IPS-20b (cell line): ENCODE measurements around the gene SASH1.
"Not testable (repeated sequence)": the region's sequence is repeated elsewhere in the genome, so short reads cannot be mapped to it uniquely, and the experiment has no call there.

Source experiments
- H3K27ac ChIP-seq: one replicate; pipeline ENCODE4 v1.5.1; 2013; ENCODE audit warnings: low read length
- H3K27me3 ChIP-seq: 2 replicates; pipeline ENCODE4 v1.6.1; 2013; ENCODE audit warnings: mild to moderate bottlenecking, low read length, inconsistent platforms; ENCODE audit not compliant: insufficient read depth
- H3K36me3 ChIP-seq: 2 replicates; pipeline ENCODE4 v1.6.1; 2013; ENCODE audit warnings: low read depth, mild to moderate bottlenecking, inconsistent platforms, low read length, moderate library complexity; ENCODE audit not compliant: insufficient read depth
- H3K4me1 ChIP-seq: 2 replicates; pipeline ENCODE4 v1.6.1; 2013; ENCODE audit warnings: mild to moderate bottlenecking, control low read depth, inconsistent platforms, low read length, moderate library complexity; ENCODE audit not compliant: insufficient read depth
- H3K4me3 ChIP-seq: 2 replicates; pipeline ENCODE4 v1.5.1; 2013; ENCODE audit warnings: mild to moderate bottlenecking, low read length, inconsistent platforms
- H3K9ac ChIP-seq: 2 replicates; pipeline ENCODE4 v1.6.1; 2013; ENCODE audit warnings: low read depth, mild to moderate bottlenecking, inconsistent platforms, low read length, moderate library complexity
- H3K9me3 ChIP-seq: 2 replicates; pipeline ENCODE4 v1.6.1; 2013; ENCODE audit warnings: mild to moderate bottlenecking, low read depth, low read length, inconsistent platforms; ENCODE audit not compliant: insufficient read depth

The SASH1 gene

DNA sequence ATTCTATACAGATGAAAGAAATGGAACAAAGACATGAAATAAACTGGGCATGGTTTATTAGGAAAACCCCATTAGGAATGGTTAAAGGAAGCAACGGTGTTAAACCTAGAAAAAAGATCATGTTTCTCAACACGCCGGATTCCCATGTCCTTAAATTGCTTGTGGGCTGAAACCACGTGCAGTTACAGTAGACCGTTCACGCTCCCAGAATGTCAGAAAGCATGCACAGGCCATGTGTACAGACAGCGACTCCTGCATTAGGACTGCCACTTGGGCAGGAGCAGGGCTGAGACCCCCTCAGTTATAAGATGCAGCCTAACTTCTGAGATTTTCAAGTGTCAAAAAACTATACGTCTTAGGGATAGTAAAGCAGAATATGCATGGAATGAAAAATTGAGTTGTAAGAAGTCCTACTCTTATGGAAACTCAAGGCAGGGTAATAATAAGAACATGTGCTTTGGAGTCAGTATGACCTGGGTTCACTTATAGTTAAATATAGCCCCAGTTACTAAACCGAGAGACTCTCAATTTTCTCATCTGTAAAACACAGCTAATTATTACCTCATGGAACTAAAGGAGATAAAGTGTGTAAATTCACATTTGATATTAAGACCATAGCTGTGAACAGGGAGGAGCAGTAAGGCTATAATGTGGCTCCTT lies 230.2 kb downstream of the SASH1 start:
- H3K4me3 ChIP-seq: no peak overlapping the region
- H3K27me3 ChIP-seq: no peaks in the 10 kb centered on the region
- no peak overlapping the region for H3K27ac ChIP-seq
- H3K9ac ChIP-seq: no peak overlapping the region
- no peaks in the 10 kb centered on the region for H3K9me3 ChIP-seq
- peaks cover 4% of the 10 kb centered on the region; the same call in 1 of the 2 replicates for H3K4me1 ChIP-seq
- H3K36me3 ChIP-seq: no peaks in the 10 kb centered on the region

DNA sequence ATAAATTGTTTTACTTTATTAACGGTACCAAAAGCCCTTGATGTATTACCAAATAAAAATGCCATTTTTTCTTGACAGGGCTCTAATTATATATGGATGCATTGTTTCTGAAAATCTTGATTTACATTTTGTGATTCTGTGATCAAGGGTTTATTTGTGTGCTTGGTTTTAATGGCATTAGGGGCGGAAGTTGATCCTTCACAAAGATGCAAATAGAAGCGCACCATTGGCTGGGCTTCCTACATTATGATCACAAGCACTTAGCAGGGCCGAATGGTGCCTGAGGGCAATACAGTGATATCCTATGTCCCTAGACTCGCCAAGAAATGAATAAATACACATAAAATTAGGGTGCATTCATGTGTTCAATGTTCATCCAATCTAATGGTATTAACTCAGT lies 231.3 kb downstream of the SASH1 start:
- H3K36me3 ChIP-seq: no peaks in the 10 kb centered on the region
- H3K9me3 ChIP-seq: no peaks in the 10 kb centered on the region
- peaks cover 7% of the 10 kb centered on the region; the same call in 1 of the 2 replicates for H3K4me1 ChIP-seq
- H3K27me3 ChIP-seq: no peaks in the 10 kb centered on the region
- no peak overlapping the region for H3K9ac ChIP-seq
- no peak overlapping the region for H3K4me3 ChIP-seq
- H3K27ac ChIP-seq: no peak overlapping the region

DNA sequence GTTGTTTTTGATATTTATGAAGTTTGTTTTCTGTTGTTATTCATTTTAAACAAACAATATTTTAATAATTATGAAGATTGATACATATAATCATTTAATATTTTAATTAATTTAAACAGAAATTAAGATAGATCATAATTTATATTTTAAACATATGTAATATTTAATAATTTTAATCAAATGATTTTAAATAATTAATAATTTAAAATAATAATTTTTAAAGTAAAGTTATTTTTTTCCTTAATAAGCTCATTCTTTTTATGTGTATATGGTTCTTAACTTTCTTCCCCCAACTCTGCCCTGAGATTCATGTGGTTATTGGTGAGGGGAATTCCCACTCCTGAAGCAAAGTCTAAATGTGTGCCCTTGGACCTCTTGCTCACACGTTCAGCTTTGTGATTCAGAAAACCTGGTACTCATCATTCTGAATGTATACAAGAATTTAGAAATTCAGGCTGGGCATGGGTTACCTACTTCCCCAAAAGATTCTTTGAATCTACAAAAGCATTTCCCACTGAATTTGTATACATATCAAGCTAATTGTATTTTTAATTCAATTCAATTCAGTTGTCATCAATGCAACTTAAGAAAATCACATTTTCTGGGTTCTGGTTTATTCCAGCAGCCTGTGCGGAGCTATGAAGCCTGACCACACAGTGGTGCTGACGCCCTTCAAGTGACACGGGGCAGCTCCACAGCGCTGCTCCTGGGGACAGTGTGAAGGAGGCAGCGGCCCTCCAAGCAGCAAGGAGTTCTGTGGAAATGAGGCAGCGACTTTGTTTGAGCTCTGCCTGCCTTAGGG lies 235.2 kb downstream of the SASH1 start:
- no peaks in the 10 kb centered on the region for H3K9me3 ChIP-seq
- H3K36me3 ChIP-seq: no peaks in the 10 kb centered on the region
- H3K4me1 ChIP-seq: peaks cover 7% of the 10 kb centered on the region; the same call in 1 of the 2 replicates
- H3K27me3 ChIP-seq: no peaks in the 10 kb centered on the region
- no peak overlapping the region for H3K9ac ChIP-seq
- no peak overlapping the region for H3K4me3 ChIP-seq
- no peak overlapping the region for H3K27ac ChIP-seq

DNA sequence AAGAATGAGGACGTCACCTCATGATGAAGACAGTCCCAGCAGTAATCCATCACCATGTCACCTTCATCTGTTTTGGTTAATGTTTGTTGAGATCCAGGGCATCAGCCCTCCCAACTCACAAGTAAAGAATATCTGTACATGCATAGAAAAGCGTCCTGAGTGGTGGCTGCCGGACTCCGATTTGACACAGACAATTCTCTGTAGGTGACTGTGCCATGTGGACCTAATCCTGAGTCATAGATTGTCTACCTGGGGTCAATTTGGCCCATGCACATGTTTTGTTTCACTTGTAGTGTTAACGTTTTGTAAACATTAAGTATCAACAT lies 235.8 kb downstream of the SASH1 start:
- H3K4me1 ChIP-seq: peaks cover 7% of the 10 kb centered on the region; the same call in 1 of the 2 replicates

DNA sequence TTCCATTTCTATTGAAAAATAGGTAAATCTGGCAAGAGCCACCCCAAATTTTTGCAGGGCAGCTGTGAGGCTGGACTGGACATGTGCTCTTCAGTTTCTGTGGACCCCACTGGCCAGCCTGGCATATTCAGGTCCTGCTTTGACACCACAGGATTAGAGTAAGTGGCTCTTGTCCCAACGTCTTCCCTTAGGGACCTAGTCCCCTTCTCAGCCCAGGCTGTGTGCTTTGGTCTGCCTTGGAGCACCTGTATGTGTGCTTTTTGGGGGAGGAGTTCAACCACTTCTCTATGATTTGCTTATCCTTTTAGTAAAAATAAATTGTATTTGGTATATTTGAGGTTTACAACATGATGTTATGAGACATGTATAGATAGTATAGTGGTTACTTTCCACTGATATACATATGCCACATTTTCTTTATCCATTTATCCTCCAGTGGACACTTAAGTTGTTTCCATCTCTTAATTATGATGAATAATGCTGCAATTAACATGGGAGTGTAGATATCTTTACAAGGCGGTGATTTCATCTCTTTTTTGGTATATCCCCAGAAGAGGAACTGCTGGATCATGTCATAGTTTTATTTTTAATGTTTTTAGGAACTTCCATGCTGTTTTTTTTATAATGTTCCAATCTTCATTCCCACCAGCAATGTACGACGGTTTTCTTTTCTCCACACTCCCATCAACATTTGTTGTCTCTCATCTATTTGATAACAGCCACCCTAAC lies 236.4 kb downstream of the SASH1 start:
- Histone ChIP-seq H3K4me3 (no peak overlapping the region), H3K9ac (no peak overlapping the region), H3K9me3 (no peaks in the 10 kb centered on the region), H3K27ac (no peak overlapping the region), H3K4me1 (peaks cover 7% of the 10 kb centered on the region; the same call in 1 of the 2 replicates), H3K27me3 (no peaks in the 10 kb centered on the region), H3K36me3 (no peaks in the 10 kb centered on the region)

More for the DNA sequence above, 235.8 kb downstream of the SASH1 start:
- H3K36me3 ChIP-seq: no peaks in the 10 kb centered on the region
- no peaks in the 10 kb centered on the region for H3K9me3 ChIP-seq
- H3K27ac ChIP-seq: no peak overlapping the region
- no peak overlapping the region for H3K9ac ChIP-seq
- no peaks in the 10 kb centered on the region for H3K27me3 ChIP-seq
- H3K4me3 ChIP-seq: no peak overlapping the region

DNA sequence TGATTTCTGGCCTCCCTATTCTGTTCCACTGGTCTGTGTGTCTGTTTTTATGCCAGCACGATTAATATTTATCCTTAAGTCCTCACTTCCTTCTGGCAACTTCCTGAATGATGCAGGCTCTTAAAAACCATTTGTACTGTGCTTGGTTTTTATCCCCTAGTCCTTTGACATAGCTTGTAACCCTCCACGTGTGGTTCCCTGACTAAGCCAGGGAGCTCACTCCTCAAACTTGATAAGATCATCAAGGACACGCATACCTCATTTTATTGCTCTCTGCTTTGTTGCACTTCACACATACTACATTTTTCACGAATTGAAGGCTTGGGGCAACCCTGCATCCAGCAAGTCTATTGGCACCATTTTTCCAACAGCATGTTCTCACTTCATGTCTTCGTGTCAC lies 237.8 kb downstream of the SASH1 start:
- no peaks in the 10 kb centered on the region for H3K36me3 ChIP-seq
- H3K4me1 ChIP-seq: peaks cover 4% of the 10 kb centered on the region; the same call in 1 of the 2 replicates
- H3K9me3 ChIP-seq: peaks cover 8% of the 10 kb centered on the region
- H3K4me3 ChIP-seq: no peak overlapping the region
- no peak overlapping the region for H3K27ac ChIP-seq
- H3K9ac ChIP-seq: no peak overlapping the region
- no peaks in the 10 kb centered on the region for H3K27me3 ChIP-seq

DNA sequence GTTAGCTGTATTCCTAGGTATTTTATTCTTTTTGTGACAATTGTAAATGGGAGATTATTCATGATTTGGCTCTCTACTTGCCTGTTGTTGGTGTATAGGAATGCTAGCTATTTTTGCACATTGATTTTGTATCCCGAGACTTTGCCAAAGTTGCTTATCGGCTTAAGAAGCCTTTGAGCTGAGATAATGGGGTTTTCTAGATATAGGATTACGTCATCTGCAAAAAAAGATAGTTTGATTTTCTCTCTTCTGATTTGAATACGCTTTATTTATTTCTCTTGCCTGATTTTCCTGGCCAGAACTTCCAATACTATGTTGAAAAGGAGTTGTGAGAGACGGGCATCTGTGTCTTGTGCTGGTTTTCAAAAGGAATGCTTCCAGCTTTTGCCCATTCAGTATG lies 241.0 kb downstream of the SASH1 start:
- H3K9ac ChIP-seq: no peak overlapping the region
- H3K27me3 ChIP-seq: no peaks in the 10 kb centered on the region
- H3K9me3 ChIP-seq: peaks cover 9% of the 10 kb centered on the region
- peaks cover under 1% of the 10 kb centered on the region; the same call in 1 of the 2 replicates for H3K4me1 ChIP-seq
- no peak overlapping the region for H3K4me3 ChIP-seq
- no peak overlapping the region for H3K27ac ChIP-seq
- H3K36me3 ChIP-seq: no peaks in the 10 kb centered on the region

DNA sequence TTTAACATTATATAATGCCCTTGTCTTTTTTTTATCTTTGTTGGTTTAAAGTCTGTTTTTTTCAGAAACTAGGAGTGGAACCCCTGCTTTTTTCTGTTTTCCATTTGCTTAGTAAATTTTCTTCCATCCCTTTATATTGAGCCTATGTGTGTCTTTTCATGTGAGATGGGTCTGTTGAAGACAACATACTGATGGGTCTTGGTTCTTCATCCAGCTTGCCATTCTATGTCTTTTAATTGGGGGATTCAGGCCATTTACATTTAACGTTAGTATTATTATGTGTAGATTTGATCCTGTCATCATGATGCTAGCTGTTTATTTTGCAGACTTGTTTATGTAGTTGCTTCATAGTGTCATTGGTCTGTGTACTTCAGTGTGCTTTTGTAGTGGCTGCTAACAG lies 243.0 kb downstream of the SASH1 start:
- H3K4me3 ChIP-seq, H3K9ac ChIP-seq, H3K27ac ChIP-seq, H3K27me3 ChIP-seq, H3K36me3 ChIP-seq, H3K4me1 ChIP-seq: not testable (repeated sequence)
- peaks cover 17% of the 10 kb centered on the region for H3K9me3 ChIP-seq

DNA sequence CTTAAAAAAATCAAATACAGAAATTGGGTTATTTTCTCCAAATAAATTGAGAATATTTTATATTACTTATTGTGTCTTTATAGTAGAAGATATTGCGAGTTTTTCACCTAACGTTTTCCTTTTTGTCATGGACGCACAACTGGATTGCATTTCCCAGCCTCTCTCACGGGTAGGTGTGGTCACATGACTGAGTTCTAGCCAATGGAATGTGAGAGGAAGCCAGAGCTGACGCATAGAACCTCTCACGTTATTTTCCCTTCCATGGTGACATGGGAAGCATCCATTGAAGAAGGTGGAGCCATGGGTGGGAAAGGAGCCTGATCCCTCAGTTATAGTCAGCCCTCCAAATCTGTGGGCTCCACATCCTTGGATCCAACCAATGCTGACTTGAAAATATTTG lies 248.2 kb downstream of the SASH1 start:
- H3K27me3 ChIP-seq: no peaks in the 10 kb centered on the region
- H3K4me1 ChIP-seq: no peaks in the 10 kb centered on the region
- no peak overlapping the region for H3K4me3 ChIP-seq

DNA sequence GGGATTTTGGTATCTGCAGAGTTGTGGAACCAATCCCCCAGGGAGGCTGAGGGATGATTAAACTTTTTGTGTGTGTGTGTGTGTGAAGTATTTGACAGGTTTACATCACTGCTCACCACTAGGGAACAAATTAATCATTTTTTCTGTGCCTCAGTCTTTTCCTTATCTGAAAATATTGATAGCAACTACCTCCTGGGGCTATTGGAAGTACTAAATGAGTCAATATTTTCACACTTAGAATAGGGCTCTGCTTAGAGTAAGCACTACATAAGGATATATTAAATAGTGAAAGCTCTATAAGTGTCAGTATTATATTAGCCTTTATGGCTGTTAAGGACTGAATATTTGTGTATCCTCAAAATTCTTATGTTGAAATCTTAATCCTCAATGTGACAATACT lies 249.0 kb downstream of the SASH1 start:
- Histone ChIP-seq H3K9me3 (peaks cover 8% of the 10 kb centered on the region; the same call in 1 of the 2 replicates), H3K27me3 (no peaks in the 10 kb centered on the region), H3K36me3 (no peaks in the 10 kb centered on the region), H3K4me3 (no peak overlapping the region), H3K9ac (no peak overlapping the region), H3K4me1 (no peaks in the 10 kb centered on the region), H3K27ac (no peak overlapping the region)

More for the DNA sequence above, 248.2 kb downstream of the SASH1 start:
- Histone ChIP-seq H3K36me3 (no peaks in the 10 kb centered on the region), H3K9ac (no peak overlapping the region), H3K27ac (no peak overlapping the region), H3K9me3 (peaks cover 8% of the 10 kb centered on the region; the same call in 1 of the 2 replicates)

DNA sequence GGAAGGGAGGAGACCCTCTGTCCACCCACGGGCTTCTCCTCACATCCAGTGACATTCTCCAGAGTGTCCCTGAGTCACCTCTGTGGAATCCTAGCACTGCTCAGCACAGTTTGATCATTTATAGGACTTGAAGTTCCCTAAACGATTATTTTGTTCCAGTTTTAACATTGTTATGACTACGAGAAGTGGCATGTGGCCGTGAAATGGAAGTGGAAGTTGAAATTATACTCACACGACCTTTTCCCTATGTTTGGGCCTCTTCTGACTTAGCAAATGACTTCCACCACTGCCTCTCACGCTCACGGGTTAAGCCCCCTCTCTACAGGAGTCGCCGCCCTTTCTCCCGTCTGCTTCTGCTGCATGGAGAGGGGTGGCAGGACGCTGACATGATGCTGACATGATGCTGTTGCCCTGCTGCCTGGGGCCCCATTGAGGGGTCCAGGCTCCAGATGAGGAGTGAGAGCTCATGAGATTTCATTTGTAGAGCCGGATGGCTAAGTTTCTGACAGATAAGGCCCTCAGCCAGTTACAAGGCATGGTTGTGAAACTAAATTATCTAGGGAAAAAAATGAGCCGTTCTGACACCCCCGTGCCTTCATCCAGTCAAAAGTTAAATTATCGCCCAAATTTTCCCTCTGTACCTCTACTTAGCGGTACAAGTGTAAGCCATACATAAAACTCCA lies 250.6 kb downstream of the SASH1 start:
- H3K9me3 ChIP-seq: peaks cover 8% of the 10 kb centered on the region; the same call in 1 of the 2 replicates
- H3K4me1 ChIP-seq: peaks cover 9% of the 10 kb centered on the region; the same call in 1 of the 2 replicates
- H3K36me3 ChIP-seq: no peaks in the 10 kb centered on the region
- H3K27me3 ChIP-seq: no peaks in the 10 kb centered on the region
- no peak overlapping the region for H3K27ac ChIP-seq
- H3K4me3 ChIP-seq: no peak overlapping the region
- no peak overlapping the region for H3K9ac ChIP-seq
